Gastrocnemius medialis (tissue), 4 donors: ENCODE measurements around the gene TMEM109. TPM values are rescaled to one million over a fixed set of nuclear protein-coding genes. Genes with fewer than 3 reads are reported as not detected.

Experiments used
- ATAC-seq, 2 donors: fragments of 150-250 bp; one replicate each; pipeline ENCODE4 v1.9.1; 2016
- DNase-seq, 2 donors: peaks; one replicate each; pipeline ENCODE4 v3.0.0-alpha.2; 2019
- H3K27ac ChIP-seq, 4 donors: fragments of 200-600 bp; sonication (generic); 1 replicate in 1 of 4; 2 replicates in 3 of 4; pipeline ENCODE4 v1.5.1; 2016 to 2018; ENCODE audit warnings: mild to moderate bottlenecking in 2 of 4, moderate library complexity in 1 of 4
- H3K27me3 ChIP-seq, 3 donors: fragments of 200-600 bp; sonication (generic) in 2 of 3; 1 replicate in 1 of 3; 2 replicates in 2 of 3; pipeline versions ENCODE4 v1.5.1 to v1.6.0; 2016 to 2019; ENCODE audit warnings: mild to moderate bottlenecking in 1 of 3, moderate library complexity in 1 of 3
- H3K36me3 ChIP-seq, 2 donors: fragments of 200-600 bp; sonication (generic) in 1 of 2; one replicate each; pipeline ENCODE4 v1.5.1; 2017 to 2018
- H3K4me1 ChIP-seq, 2 donors: fragments of 200-600 bp; sonication (generic) in 1 of 2; one replicate each; pipeline ENCODE4 v1.5.1; 2016 to 2017; ENCODE audit warnings: mild to moderate bottlenecking in 2 of 2
- H3K4me3 ChIP-seq, 4 donors: fragments of 200-600 bp; sonication (generic) in 3 of 4; 1 replicate in 1 of 4; 2 replicates in 3 of 4; pipeline ENCODE4 v1.5.1; 2016 to 2019; ENCODE audit warnings: mild to moderate bottlenecking in 2 of 4
- H3K9me3 ChIP-seq, 3 donors: fragments of 200-600 bp; sonication (generic) in 2 of 3; 1 replicate in 1 of 3; 2 replicates in 2 of 3; pipeline ENCODE4 v1.5.1; 2016 to 2019
- CTCF ChIP-seq, 5 experiments: fragments of 450-650 bp in 3 of 5; fragments of 200-600 bp in 2 of 5; sonication (generic) in 2 of 5; IDR thresholded peaks in 4 of 5; conservative IDR thresholded peaks in 1 of 5; 1 replicate in 4 of 5; 2 replicates in 1 of 5; pipeline ENCODE4 v1.5.1; 2016 to 2019; ENCODE audit warnings: antibody characterized with exemption in 5 of 5, mild to moderate bottlenecking in 3 of 5, moderate library complexity in 3 of 5
- POLR2A ChIP-seq, 2 donors: fragments of 450-650 bp; IDR thresholded peaks; one replicate each; pipeline ENCODE4 v1.6.1; 2017; ENCODE audit warnings: antibody characterized with exemption in 2 of 2, mild to moderate bottlenecking in 2 of 2, moderate library complexity in 2 of 2
- in situ Hi-C, 4 donors: fragments of 200-750 bp; cut with MboI; loops; one replicate each; pipeline versions ENCODE4 v1.15.0 to v1.8.0; 2017; ENCODE audit warnings: low sequenced_read_pairs in 4 of 4
- intact Hi-C: fragments of 100-400 bp; cut with DNase I; formaldehyde crosslinking; loops from one replicate; pipeline ENCODE4 v1.15.1; 2023; ENCODE audit warnings: low total_unique reads
- total RNA-seq, 4 donors: library from RNA; depleted of rRNA; stranded (reverse); fragments of >200 nt; gene quantifications; one replicate each; pipeline versions ENCODE4 v1.1.0 to v1.2.3, GENCODE V29; 2016

TMEM109 gene
- total RNA-seq, 4 donors from 2014 or later = 56.5 to 105 (median 82.6) TPM

GRCh38 chr11:60867871-60868681 lies 45.9 kb upstream of the TMEM109 start:
- H3K4me1 ChIP-seq = peaks cover 20 to 32% of the 10 kb centered on the region in 2 donors
- no peaks in the 10 kb centered on the region for H3K27me3 ChIP-seq
- in situ Hi-C loops (no loop called here), intact Hi-C loops (loop anchor here (5.0 kb wide), 1 partner anchor 36 kb away; no protein-coding TSS in a partner anchor)
- TF ChIP-seq POLR2A (IDR thresholded peaks at IDR 0.05) (no peak), CTCF (IDR thresholded peaks at IDR 0.05 in 4 of 5, conservative IDR thresholded peaks at IDR 0.05 in 1 of 5) (no peak)
- H3K36me3 ChIP-seq = no peaks in the 10 kb centered on the region
- no peak overlapping the region for H3K27ac ChIP-seq
- DNase-seq (no peak), ATAC-seq (no peak)
- no peaks in the 10 kb centered on the region for H3K9me3 ChIP-seq
- no peak overlapping the region for H3K4me3 ChIP-seq

GRCh38 chr11:60868682-60869450 lies 45.1 kb upstream of the TMEM109 start:
- no peak overlapping the region for H3K4me3 ChIP-seq
- H3K27me3 ChIP-seq = no peaks in the 10 kb centered on the region
- ATAC-seq = no peak
- H3K4me1 ChIP-seq = peaks cover 26 to 39% of the 10 kb centered on the region in 2 donors
- in situ Hi-C loops = no loop called here
- no peak for DNase-seq
- intact Hi-C loops = loop anchor here (5.0 kb wide), 1 partner anchor 37 kb away; no protein-coding TSS in a partner anchor
- TF ChIP-seq POLR2A (IDR thresholded peaks at IDR 0.05) = no peak
- TF ChIP-seq CTCF (IDR thresholded peaks at IDR 0.05 in 4 of 5, conservative IDR thresholded peaks at IDR 0.05 in 1 of 5) = no peak
- H3K27ac ChIP-seq = no peak overlapping the region
- H3K9me3 ChIP-seq = no peaks in the 10 kb centered on the region
- no peaks in the 10 kb centered on the region for H3K36me3 ChIP-seq

DNA sequence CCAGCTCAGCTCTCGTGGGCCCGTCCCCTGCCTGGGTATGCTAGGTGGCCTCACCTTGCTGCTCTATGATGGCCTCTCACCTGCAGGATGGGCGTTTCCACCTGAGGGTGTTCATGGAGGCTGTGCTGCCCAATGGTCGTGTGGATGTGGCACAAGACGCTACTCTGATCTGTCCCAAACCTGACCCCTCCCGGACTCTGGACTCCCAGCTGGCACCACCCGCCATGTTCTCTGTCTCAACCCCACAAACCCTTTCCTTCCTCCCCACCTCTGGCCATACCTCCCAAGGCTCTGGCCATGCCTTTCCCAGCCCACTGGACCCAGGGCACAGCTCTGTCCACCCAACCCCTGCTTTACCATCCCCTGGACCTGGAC lies 44.5 kb upstream of the TMEM109 start:
- intact Hi-C loops = loop anchor here (5.0 kb wide), 1 partner anchor 37 kb away; no protein-coding TSS in a partner anchor
- H3K27me3 ChIP-seq = no peaks in the 10 kb centered on the region

DNA sequence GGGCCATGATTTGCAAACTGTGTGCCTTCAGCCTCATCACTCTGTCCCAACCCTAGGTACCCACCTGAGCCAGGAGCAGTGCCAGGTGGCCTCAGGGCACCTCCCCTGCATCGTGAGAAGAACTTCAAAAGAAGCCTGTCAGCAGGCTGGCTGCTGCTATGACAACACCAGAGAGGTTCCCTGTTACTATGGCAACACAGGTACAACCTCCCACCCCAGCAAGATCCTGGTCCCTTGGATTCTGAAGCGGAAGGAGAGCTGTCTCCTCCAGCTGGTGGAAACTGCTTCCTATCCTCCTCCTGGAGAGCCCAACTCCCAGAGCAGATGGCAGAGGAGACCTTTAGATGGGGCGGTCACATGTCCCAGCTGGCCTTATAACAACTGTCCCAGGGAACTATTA lies 43.7 kb upstream of the TMEM109 start:
- Histone ChIP-seq H3K36me3 (no peaks in the 10 kb centered on the region), H3K27ac (peak overlapping the region in 2 of 4 donors; percentile 24 to 53), H3K4me1 (peaks cover 39 to 53% of the 10 kb centered on the region in 2 donors), H3K4me3 (no peak overlapping the region), H3K27me3 (no peaks in the 10 kb centered on the region), H3K9me3 (no peaks in the 10 kb centered on the region)
- intact Hi-C loops (no loop called here), in situ Hi-C loops (no loop called here)
- TF ChIP-seq POLR2A (IDR thresholded peaks at IDR 0.05) = no peak
- TF ChIP-seq CTCF (IDR thresholded peaks at IDR 0.05 in 4 of 5, conservative IDR thresholded peaks at IDR 0.05 in 1 of 5) = no peak
- no peak for DNase-seq
- ATAC-seq = no peak

More for the DNA sequence above, 44.5 kb upstream of the TMEM109 start:
- in situ Hi-C loops = no loop called here
- H3K27ac ChIP-seq = no peak overlapping the region
- no peaks in the 10 kb centered on the region for H3K9me3 ChIP-seq
- ATAC-seq (no peak), DNase-seq (no peak)
- peaks cover 32 to 45% of the 10 kb centered on the region in 2 donors for H3K4me1 ChIP-seq
- TF ChIP-seq CTCF (IDR thresholded peaks at IDR 0.05 in 4 of 5, conservative IDR thresholded peaks at IDR 0.05 in 1 of 5) (no peak), POLR2A (IDR thresholded peaks at IDR 0.05) (no peak)
- H3K4me3 ChIP-seq = no peak overlapping the region
- no peaks in the 10 kb centered on the region for H3K36me3 ChIP-seq
